Fibroblast of lung (primary cell): ENCODE measurements around the gene CNTN1. TPM values are rescaled to one million over a fixed set of nuclear protein-coding genes. Genes with fewer than 3 reads are reported as not detected.

Experiments used
- DNase-seq, 2 donors: peaks; one replicate each; pipeline versions ENCODE4 v3.0.0 to v3.0.0-alpha.2; 2010; ENCODE audit warnings: low read depth in 2 of 2
- H2AFZ ChIP-seq: 2 replicates; pipeline ENCODE4 v1.5.1; 2012; ENCODE audit warnings: low read length, control low read depth, inconsistent platforms
- H3K27ac ChIP-seq: 2 replicates; pipeline ENCODE4 v1.5.1; 2011; ENCODE audit warnings: low read length, control low read depth; ENCODE audit not compliant: insufficient read depth
- H3K27me3 ChIP-seq: 2 replicates; pipeline ENCODE4 v1.5.1; 2011; ENCODE audit warnings: mild to moderate bottlenecking, low read length; ENCODE audit not compliant: control insufficient read depth, insufficient read depth
- H3K36me3 ChIP-seq: 2 replicates; pipeline ENCODE4 v1.5.1; 2011; ENCODE audit warnings: low read length; ENCODE audit not compliant: control insufficient read depth, insufficient read depth
- H3K4me1 ChIP-seq: 2 replicates; pipeline ENCODE4 v1.5.1; 2011; ENCODE audit warnings: low read length; ENCODE audit not compliant: control insufficient read depth, insufficient read depth; ENCODE audit errors: extremely low read depth
- H3K4me2 ChIP-seq: 2 replicates; pipeline ENCODE4 v1.5.1; 2011; ENCODE audit warnings: low read length, control low read depth; ENCODE audit not compliant: insufficient read depth; ENCODE audit errors: extremely low read depth
- H3K4me3 ChIP-seq, 4 experiments: fragments of 200-600 bp in 1 of 4; sonication (generic) in 1 of 4; replicated peaks in 1 of 4; 2 replicates each; pipeline ENCODE4 v1.5.1; 2011 to 2016; ENCODE audit warnings: low read length in 4 of 4, low read depth in 3 of 4, mild to moderate bottlenecking in 3 of 4, control low read depth in 2 of 4, inconsistent platforms in 1 of 4, mixed read lengths in 1 of 4; ENCODE audit not compliant: insufficient read depth in 1 of 4; ENCODE audit errors: control extremely low read depth in 1 of 4
- H3K79me2 ChIP-seq: 2 replicates; pipeline ENCODE4 v1.5.1; 2012; ENCODE audit warnings: mild to moderate bottlenecking, low read length, inconsistent platforms; ENCODE audit not compliant: control insufficient read depth, insufficient read depth
- H3K9ac ChIP-seq: 2 replicates; pipeline ENCODE4 v1.5.1; 2011; ENCODE audit warnings: mild to moderate bottlenecking, low read length, control low read depth; ENCODE audit not compliant: insufficient read depth
- H3K9me3 ChIP-seq: 2 replicates; pipeline ENCODE4 v1.5.1; 2012; ENCODE audit warnings: low read depth, low read length; ENCODE audit not compliant: control insufficient read depth, insufficient read depth
- H4K20me1 ChIP-seq: 2 replicates; pipeline ENCODE4 v1.5.1; 2011; ENCODE audit warnings: low read length; ENCODE audit not compliant: control insufficient read depth, insufficient read depth; ENCODE audit errors: extremely low read depth
- EZH2 ChIP-seq: IDR thresholded peaks from 2 replicates; pipeline ENCODE4 v1.5.1; 2012; ENCODE audit warnings: low read length, control low read depth, mild to moderate bottlenecking; ENCODE audit errors: missing control alignments
- polyA plus RNA-seq, 2 donors: library from polyadenylated mRNA; depleted of rRNA in 1 of 2; stranded (reverse) in 1 of 2; unstranded in 1 of 2; fragments of >200 nt; gene quantifications; 2 replicates each; pipeline ENCODE4 v1.2.1, GENCODE V29; 2011 to 2012; ENCODE audit warnings: missing spikeins in 1 of 2
- total RNA-seq: library from RNA; depleted of rRNA; stranded (reverse); fragments of >200 nt; gene quantifications from 2 replicates; pipeline ENCODE4 v1.2.1, GENCODE V29; 2014
- TF ChIP-seq, protein P1 (sequence below), 2 donors: IDR thresholded peaks in 1 of 2; conservative IDR thresholded peaks in 1 of 2; 1 replicate in 1 of 2; 2 replicates in 1 of 2; pipeline ENCODE4 v1.5.1; 2011 to 2012; ENCODE audit warnings: low read length in 2 of 2, control low read depth in 1 of 2, inconsistent platforms in 1 of 2, low read depth in 1 of 2, mild to moderate bottlenecking in 1 of 2

Gene CNTN1
- total and polyA plus RNA-seq, 2 donors (not counting 1 experiment from before 2014, with no cell fraction given), result 0.22 to 0.83 TPM

DNA sequence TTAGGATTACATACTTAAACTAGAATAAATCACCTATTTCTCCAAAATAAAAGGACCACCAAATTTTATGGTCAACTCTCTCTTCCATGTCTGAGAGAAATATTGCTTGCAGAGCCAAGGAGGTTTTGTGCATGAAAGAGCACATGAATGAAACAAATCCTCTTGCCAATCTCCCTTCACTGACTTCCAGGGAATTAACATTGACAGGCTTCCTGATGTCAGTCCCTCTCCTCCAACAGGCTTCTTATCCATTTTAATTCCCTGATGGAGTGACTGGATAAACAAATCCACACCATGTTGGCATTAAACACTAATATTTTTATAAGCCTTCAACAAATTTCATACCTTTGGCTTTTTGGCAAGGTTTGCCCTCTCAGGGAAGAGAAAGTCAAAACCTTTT is 45.3 kb upstream of the CNTN1 start:
- no peaks in the 10 kb centered on the region for H3K36me3 ChIP-seq
- H3K9ac ChIP-seq, result no peak overlapping the region
- no peaks in the 10 kb centered on the region for H3K4me1 ChIP-seq
- no peak overlapping the region for H3K27ac ChIP-seq
- H3K27me3 ChIP-seq, result no peaks in the 10 kb centered on the region
- H3K9me3 ChIP-seq, result no peaks in the 10 kb centered on the region
- H3K4me2 ChIP-seq, result no peak overlapping the region
- TF ChIP-seq, protein P1, sequence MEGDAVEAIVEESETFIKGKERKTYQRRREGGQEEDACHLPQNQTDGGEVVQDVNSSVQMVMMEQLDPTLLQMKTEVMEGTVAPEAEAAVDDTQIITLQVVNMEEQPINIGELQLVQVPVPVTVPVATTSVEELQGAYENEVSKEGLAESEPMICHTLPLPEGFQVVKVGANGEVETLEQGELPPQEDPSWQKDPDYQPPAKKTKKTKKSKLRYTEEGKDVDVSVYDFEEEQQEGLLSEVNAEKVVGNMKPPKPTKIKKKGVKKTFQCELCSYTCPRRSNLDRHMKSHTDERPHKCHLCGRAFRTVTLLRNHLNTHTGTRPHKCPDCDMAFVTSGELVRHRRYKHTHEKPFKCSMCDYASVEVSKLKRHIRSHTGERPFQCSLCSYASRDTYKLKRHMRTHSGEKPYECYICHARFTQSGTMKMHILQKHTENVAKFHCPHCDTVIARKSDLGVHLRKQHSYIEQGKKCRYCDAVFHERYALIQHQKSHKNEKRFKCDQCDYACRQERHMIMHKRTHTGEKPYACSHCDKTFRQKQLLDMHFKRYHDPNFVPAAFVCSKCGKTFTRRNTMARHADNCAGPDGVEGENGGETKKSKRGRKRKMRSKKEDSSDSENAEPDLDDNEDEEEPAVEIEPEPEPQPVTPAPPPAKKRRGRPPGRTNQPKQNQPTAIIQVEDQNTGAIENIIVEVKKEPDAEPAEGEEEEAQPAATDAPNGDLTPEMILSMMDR (conservative IDR thresholded peaks at IDR 0.05 in 1 of 2, IDR thresholded peaks at IDR 0.05 in 1 of 2; ENCODE audit: low read depth in 1 of 2, low read length in 2 of 2), result no peak
- no peak for TF ChIP-seq EZH2
- H3K4me3 ChIP-seq, result no peak overlapping the region
- H3K79me2 ChIP-seq, result no peaks in the 10 kb centered on the region
- no peaks in the 10 kb centered on the region for H4K20me1 ChIP-seq
- no peak overlapping the region for H2AFZ ChIP-seq
- no peak for DNase-seq

DNA sequence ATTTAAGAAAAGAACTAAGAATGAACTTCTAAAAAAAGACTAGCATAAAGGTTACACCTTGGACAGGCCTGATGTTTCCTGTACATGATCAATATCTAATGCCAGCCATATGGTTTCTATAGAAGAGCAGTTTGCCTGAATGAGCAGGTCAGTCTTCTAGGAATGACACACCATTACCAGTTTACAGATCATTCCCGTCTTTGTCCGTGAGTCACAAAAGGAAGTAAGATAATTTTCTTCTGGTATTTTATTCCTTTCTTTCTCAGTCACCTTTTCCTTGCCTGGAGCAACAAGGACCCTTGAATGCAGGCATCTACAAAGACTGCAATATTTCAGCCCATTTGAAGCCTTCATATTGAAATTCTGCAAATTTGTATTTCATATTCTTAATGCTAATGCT is 44.6 kb upstream of the CNTN1 start:
- Histone ChIP-seq H3K9me3 (no peaks in the 10 kb centered on the region), H3K79me2 (no peaks in the 10 kb centered on the region), H3K27ac (no peak overlapping the region), H4K20me1 (no peaks in the 10 kb centered on the region), H3K36me3 (no peaks in the 10 kb centered on the region), H3K27me3 (no peaks in the 10 kb centered on the region), H3K4me2 (no peak overlapping the region), H3K4me1 (no peaks in the 10 kb centered on the region), H2AFZ (no peak overlapping the region), H3K9ac (no peak overlapping the region), H3K4me3 (no peak overlapping the region)
- no peak for TF ChIP-seq EZH2
- TF ChIP-seq, protein P1 (conservative IDR thresholded peaks at IDR 0.05 in 1 of 2, IDR thresholded peaks at IDR 0.05 in 1 of 2; ENCODE audit: low read depth in 1 of 2, low read length in 2 of 2), result no peak
- peak in 1 of 2 donors; percentile 11 for DNase-seq

DNA sequence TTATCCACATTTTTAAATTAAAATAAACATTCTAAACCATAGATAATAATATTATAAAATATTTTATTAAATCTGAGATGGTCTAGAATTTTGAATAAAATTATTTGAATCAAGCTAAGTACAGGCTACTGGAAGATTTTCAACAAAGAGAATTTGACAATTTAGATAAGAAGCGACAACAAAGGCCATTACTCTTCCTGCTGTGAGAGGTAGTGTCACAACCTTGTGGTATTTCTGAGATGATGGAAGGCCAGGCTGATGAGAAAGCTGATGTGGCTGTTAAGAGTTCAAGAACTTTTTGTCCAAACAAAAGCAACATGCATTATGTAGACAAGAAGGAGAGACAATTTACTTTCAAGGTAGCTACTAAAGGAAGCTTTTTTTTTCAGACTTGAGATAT is 43.7 kb upstream of the CNTN1 start:
- Histone ChIP-seq H3K4me3 (no peak overlapping the region), H3K79me2 (no peaks in the 10 kb centered on the region), H3K27ac (no peak overlapping the region), H3K27me3 (no peaks in the 10 kb centered on the region), H3K9me3 (no peaks in the 10 kb centered on the region), H3K36me3 (no peaks in the 10 kb centered on the region), H3K9ac (no peak overlapping the region), H3K4me1 (no peaks in the 10 kb centered on the region), H4K20me1 (no peaks in the 10 kb centered on the region), H3K4me2 (no peak overlapping the region), H2AFZ (no peak overlapping the region)
- no peak for DNase-seq
- TF ChIP-seq EZH2, result no peak
- TF ChIP-seq, protein P1 (conservative IDR thresholded peaks at IDR 0.05 in 1 of 2, IDR thresholded peaks at IDR 0.05 in 1 of 2; ENCODE audit: low read depth in 1 of 2, low read length in 2 of 2), result no peak
